ENCODE measurements around the gene DLAT. TPM values are rescaled to one million over a fixed set of nuclear protein-coding genes. Genes with fewer than 3 reads are reported as not detected.

DLAT gene
- total RNA-seq, 1 experiment from 2014 or later: 75.9 TPM

DNA sequence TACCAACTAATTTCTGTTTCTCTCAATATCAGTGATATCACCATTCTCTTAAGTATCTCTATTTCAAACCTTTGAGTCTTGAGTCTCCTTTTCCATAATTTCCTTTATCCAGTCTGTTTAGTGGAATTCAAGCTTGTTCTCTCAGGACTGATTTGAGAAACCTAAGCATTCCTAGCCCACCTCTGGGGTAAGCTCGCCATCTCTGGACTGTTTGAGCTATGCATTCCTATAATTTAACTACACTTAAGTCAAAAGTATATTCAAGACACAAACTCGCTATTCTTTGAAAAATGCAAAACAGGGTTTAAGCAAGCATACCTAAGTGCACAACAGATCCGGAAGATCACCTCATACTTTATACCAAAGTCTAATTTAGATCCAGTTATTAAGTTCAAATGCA, 2.1 kb upstream of the DLAT start:
- ChIA-PET POLR2A (interaction anchor here (0.6 kb wide), 1 partner anchor 72 kb away, joined by 5 read pairs; no protein-coding TSS in a partner anchor), CTCF (interaction anchor here (0.5 to 0.7 kb wide), 2 partner anchors 8 to 181 kb away, joined by 4 to 6 read pairs; no protein-coding TSS in a partner anchor)
- Histone ChIP-seq H3K9me3 (ENCODE audit: control insufficient read depth, insufficient read depth, low read depth, low read length) (no peaks in the 10 kb centered on the region), H3K27me3 (ENCODE audit: control insufficient read depth, insufficient read depth, low read length) (no peaks in the 10 kb centered on the region), H3K4me1 (ENCODE audit: control insufficient read depth, insufficient read depth, low read length) (peaks cover 10% of the 10 kb centered on the region), H3K4me3 (ENCODE audit: low read depth in 2 of 2, low read length in 2 of 2) (no peak overlapping the region), H3K36me3 (ENCODE audit: control insufficient read depth, insufficient read depth, low read length) (no peaks in the 10 kb centered on the region; the same call in 1 of the 2 replicates), H3K27ac (ENCODE audit: low read length) (no peak overlapping the region)
- ATAC-seq (no peak), DNase-seq (ENCODE audit: low read depth, low spot score) (no peak)
- no TSS peak for BruUV-seq (replicated peaks)
- in situ Hi-C loops (cut with HindIII; ENCODE audit: low pct_unique_long_range_greater_than_20kb, low sequenced_read_pairs): no loop called here
- intact Hi-C loops (cut with micrococcal nuclease; ENCODE audit: unreplicated experiment): no loop called here
- TF ChIP-seq, protein P1, sequence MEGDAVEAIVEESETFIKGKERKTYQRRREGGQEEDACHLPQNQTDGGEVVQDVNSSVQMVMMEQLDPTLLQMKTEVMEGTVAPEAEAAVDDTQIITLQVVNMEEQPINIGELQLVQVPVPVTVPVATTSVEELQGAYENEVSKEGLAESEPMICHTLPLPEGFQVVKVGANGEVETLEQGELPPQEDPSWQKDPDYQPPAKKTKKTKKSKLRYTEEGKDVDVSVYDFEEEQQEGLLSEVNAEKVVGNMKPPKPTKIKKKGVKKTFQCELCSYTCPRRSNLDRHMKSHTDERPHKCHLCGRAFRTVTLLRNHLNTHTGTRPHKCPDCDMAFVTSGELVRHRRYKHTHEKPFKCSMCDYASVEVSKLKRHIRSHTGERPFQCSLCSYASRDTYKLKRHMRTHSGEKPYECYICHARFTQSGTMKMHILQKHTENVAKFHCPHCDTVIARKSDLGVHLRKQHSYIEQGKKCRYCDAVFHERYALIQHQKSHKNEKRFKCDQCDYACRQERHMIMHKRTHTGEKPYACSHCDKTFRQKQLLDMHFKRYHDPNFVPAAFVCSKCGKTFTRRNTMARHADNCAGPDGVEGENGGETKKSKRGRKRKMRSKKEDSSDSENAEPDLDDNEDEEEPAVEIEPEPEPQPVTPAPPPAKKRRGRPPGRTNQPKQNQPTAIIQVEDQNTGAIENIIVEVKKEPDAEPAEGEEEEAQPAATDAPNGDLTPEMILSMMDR (IDR thresholded peaks at IDR 0.05): no peak
- TF ChIP-seq, protein P2, sequence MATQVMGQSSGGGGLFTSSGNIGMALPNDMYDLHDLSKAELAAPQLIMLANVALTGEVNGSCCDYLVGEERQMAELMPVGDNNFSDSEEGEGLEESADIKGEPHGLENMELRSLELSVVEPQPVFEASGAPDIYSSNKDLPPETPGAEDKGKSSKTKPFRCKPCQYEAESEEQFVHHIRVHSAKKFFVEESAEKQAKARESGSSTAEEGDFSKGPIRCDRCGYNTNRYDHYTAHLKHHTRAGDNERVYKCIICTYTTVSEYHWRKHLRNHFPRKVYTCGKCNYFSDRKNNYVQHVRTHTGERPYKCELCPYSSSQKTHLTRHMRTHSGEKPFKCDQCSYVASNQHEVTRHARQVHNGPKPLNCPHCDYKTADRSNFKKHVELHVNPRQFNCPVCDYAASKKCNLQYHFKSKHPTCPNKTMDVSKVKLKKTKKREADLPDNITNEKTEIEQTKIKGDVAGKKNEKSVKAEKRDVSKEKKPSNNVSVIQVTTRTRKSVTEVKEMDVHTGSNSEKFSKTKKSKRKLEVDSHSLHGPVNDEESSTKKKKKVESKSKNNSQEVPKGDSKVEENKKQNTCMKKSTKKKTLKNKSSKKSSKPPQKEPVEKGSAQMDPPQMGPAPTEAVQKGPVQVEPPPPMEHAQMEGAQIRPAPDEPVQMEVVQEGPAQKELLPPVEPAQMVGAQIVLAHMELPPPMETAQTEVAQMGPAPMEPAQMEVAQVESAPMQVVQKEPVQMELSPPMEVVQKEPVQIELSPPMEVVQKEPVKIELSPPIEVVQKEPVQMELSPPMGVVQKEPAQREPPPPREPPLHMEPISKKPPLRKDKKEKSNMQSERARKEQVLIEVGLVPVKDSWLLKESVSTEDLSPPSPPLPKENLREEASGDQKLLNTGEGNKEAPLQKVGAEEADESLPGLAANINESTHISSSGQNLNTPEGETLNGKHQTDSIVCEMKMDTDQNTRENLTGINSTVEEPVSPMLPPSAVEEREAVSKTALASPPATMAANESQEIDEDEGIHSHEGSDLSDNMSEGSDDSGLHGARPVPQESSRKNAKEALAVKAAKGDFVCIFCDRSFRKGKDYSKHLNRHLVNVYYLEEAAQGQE (IDR thresholded peaks at IDR 0.05; ENCODE audit: insufficient read depth in 1 of 2, low read depth in 2 of 2, low read length in 1 of 2): no peak
- TF ChIP-seq SIN3A (IDR thresholded peaks at IDR 0.05; ENCODE audit: borderline replicate concordance, insufficient read depth, low read depth, low read length) (no peak), TCF7L2 (IDR thresholded peaks at IDR 0.05; ENCODE audit: low read depth, low read length) (no peak), POLR2AphosphoS5 (IDR thresholded peaks at IDR 0.05; ENCODE audit: low read depth, low read length) (no peak)

DNA sequence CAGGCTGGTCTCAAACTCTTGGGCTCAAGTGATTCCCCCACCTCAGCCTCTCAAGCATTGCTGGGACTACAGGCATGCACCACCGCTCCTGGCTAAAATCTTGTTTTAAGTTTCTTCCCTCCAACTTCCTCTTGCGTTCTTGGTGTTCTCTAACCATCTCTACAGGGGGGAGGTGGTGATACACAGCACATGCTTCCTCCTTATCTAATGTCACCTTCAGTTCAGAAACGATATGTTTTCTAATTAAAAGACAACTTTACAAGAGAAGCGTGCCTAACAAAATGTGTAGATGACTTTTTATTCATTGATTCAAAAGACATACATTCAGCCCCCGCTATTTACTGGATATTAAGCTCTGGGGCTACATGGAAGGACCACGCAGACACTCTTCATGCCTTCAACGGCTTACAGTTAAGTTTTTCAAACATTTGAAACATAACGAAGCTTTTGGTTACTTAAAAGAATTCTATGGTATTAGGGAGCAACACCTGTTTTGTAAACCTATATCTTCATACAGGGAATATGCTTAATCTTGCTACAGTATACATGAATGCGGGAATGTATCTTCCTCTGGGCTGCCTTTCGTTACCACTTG, 933 bp upstream of the DLAT start:
- no peak for DNase-seq (ENCODE audit: low read depth, low spot score)
- BruUV-seq (replicated peaks): TSS peak; percentile 94
- no peaks in the 10 kb centered on the region for H3K9me3 ChIP-seq (ENCODE audit: control insufficient read depth, insufficient read depth, low read depth, low read length)
- H3K4me1 ChIP-seq (ENCODE audit: control insufficient read depth, insufficient read depth, low read length): peaks cover 10% of the 10 kb centered on the region
- no peak for ATAC-seq
- in situ Hi-C loops (cut with HindIII; ENCODE audit: low pct_unique_long_range_greater_than_20kb, low sequenced_read_pairs): no loop called here
- ChIA-PET CTCF (no interaction called here), POLR2A (interaction anchor here (0.7 kb wide), 1 partner anchor 564 kb away, joined by 3 read pairs; no protein-coding TSS in a partner anchor)
- H3K36me3 ChIP-seq (ENCODE audit: control insufficient read depth, insufficient read depth, low read length): peaks cover 9% of the 10 kb centered on the region
- H3K27ac ChIP-seq (ENCODE audit: low read length): peak overlapping the region; percentile 98
- intact Hi-C loops (cut with micrococcal nuclease; ENCODE audit: unreplicated experiment): no loop called here
- TF ChIP-seq, protein P2 (IDR thresholded peaks at IDR 0.05; ENCODE audit: insufficient read depth in 1 of 2, low read depth in 2 of 2, low read length in 1 of 2): no peak
- TF ChIP-seq, protein P1 (IDR thresholded peaks at IDR 0.05): no peak
- TF ChIP-seq SIN3A (IDR thresholded peaks at IDR 0.05; ENCODE audit: borderline replicate concordance, insufficient read depth, low read depth, low read length) (no peak), TCF7L2 (IDR thresholded peaks at IDR 0.05; ENCODE audit: low read depth, low read length) (no peak), POLR2AphosphoS5 (IDR thresholded peaks at IDR 0.05; ENCODE audit: low read depth, low read length) (no peak)
- no peaks in the 10 kb centered on the region for H3K27me3 ChIP-seq (ENCODE audit: control insufficient read depth, insufficient read depth, low read length)
- H3K4me3 ChIP-seq (ENCODE audit: low read depth in 2 of 2, low read length in 2 of 2): peak overlapping the region; percentile 88 to 93
